Tibial nerve (tissue), 3 donors: ENCODE measurements around the gene CKM.

Experiments used
- CTCF ChIP-seq, 5 experiments: fragments of 200-600 bp in 3 of 5; fragments of 450-650 bp in 2 of 5; sonication (generic) in 3 of 5; IDR thresholded peaks; one replicate each; pipeline ENCODE4 v1.5.1; 2016 to 2019; ENCODE audit warnings: antibody characterized with exemption in 5 of 5, mild to moderate bottlenecking in 3 of 5, moderate library complexity in 2 of 5
- POLR2A ChIP-seq, 2 donors: fragments of 450-650 bp; IDR thresholded peaks; one replicate each; pipeline ENCODE4 v1.6.1; 2017; ENCODE audit warnings: antibody characterized with exemption in 2 of 2, mild to moderate bottlenecking in 2 of 2, moderate library complexity in 2 of 2

GRCh38 chr19:45305007-45305406 lies 17.7 kb downstream of the CKM start:
- TF ChIP-seq CTCF (IDR thresholded peaks at IDR 0.05) (no peak), POLR2A (IDR thresholded peaks at IDR 0.05) (no peak)
